Left ventricle myocardium inferior (tissue), 1 donor: ENCODE measurements around the gene UBL3. TPM values are rescaled to one million over a fixed set of nuclear protein-coding genes. Genes with fewer than 3 reads are reported as not detected.

Source experiments
- DNase-seq: peaks from one replicate; pipeline ENCODE4 v3.0.0-alpha.2; 2020
- H3K27ac ChIP-seq: fragments of 200-600 bp; replicated peaks from 2 replicates; pipeline ENCODE4 v1.8.0; 2021
- H3K27me3 ChIP-seq: fragments of 200-600 bp; 2 replicates; pipeline ENCODE4 v1.8.0; 2021; ENCODE audit warnings: low read depth
- H3K36me3 ChIP-seq: fragments of 200-600 bp; 2 replicates; pipeline ENCODE4 v1.8.0; 2021
- H3K4me1 ChIP-seq: fragments of 200-600 bp; 2 replicates; pipeline ENCODE4 v1.8.0; 2021
- H3K4me3 ChIP-seq: fragments of 200-600 bp; 2 replicates; pipeline ENCODE4 v1.8.0; 2021; ENCODE audit warnings: mild to moderate bottlenecking, moderate library complexity
- H3K9me3 ChIP-seq: fragments of 200-600 bp; replicated peaks from 2 replicates; pipeline ENCODE4 v1.8.0; 2021
- CTCF ChIP-seq: fragments of 200-600 bp; IDR thresholded peaks from 2 replicates; pipeline ENCODE4 v1.8.0; 2021; ENCODE audit warnings: antibody characterized with exemption, mild to moderate bottlenecking, borderline replicate concordance
- intact Hi-C: fragments of 100-400 bp; cut with micrococcal nuclease; formaldehyde crosslinking; loops from one replicate; pipeline ENCODE4 v1.11.0; 2022
- total RNA-seq: library from RNA; stranded (reverse); fragmentation: NEBNext Ultra II Directional; extraction: Animal tissue kit (Norgen Biotek cat#: 25700); gene quantifications from one replicate; pipeline ENCODE4 v1.2.1, GENCODE V29; 2021
- donor health status: DM: no; HTN: yes; CAD: no; lungs with severe emphysema.

Gene UBL3
- total RNA-seq, 1 donor from 2014 or later = 25.2 TPM

GRCh38 chr13:29791997-29792780 is 58.2 kb downstream of the UBL3 start:
- peaks cover 16% of the 10 kb centered on the region for H3K4me1 ChIP-seq
- H3K36me3 ChIP-seq = no peaks in the 10 kb centered on the region
- no peak for TF ChIP-seq CTCF
- H3K9me3 ChIP-seq = no peaks in the 10 kb centered on the region
- H3K27ac ChIP-seq = no peak overlapping the region
- DNase-seq = no peak
- intact Hi-C loops = no loop called here
- H3K4me3 ChIP-seq = no peak overlapping the region
- no peaks in the 10 kb centered on the region for H3K27me3 ChIP-seq

GRCh38 chr13:29791508-29791907 is 58.9 kb downstream of the UBL3 start:
- H3K27ac ChIP-seq = no peak overlapping the region
- no peaks in the 10 kb centered on the region for H3K36me3 ChIP-seq
- no peak for TF ChIP-seq CTCF
- intact Hi-C loops = no loop called here
- no peak overlapping the region for H3K4me3 ChIP-seq
- peaks cover 19% of the 10 kb centered on the region for H3K4me1 ChIP-seq
- no peaks in the 10 kb centered on the region for H3K27me3 ChIP-seq
- H3K9me3 ChIP-seq = no peaks in the 10 kb centered on the region
- no peak for DNase-seq

- intact Hi-C loops = no loop called here
These were observed 63.7 kb downstream of the UBL3 start for GRCh38 chr13:29786698-29787097.

GRCh38 chr13:29785978-29786377 is 64.4 kb downstream of the UBL3 start:
- no peak overlapping the region for H3K4me3 ChIP-seq
- intact Hi-C loops = no loop called here
- DNase-seq = no peak
- no peak overlapping the region for H3K27ac ChIP-seq
- H3K4me1 ChIP-seq = peaks cover 32% of the 10 kb centered on the region
- no peak for TF ChIP-seq CTCF
- no peaks in the 10 kb centered on the region for H3K9me3 ChIP-seq
- H3K27me3 ChIP-seq = no peaks in the 10 kb centered on the region
- H3K36me3 ChIP-seq = no peaks in the 10 kb centered on the region

More at GRCh38 chr13:29786698-29787097, 63.7 kb downstream of the UBL3 start:
- Histone ChIP-seq H3K27me3 (no peaks in the 10 kb centered on the region), H3K27ac (no peak overlapping the region), H3K9me3 (no peaks in the 10 kb centered on the region), H3K4me3 (no peak overlapping the region), H3K36me3 (no peaks in the 10 kb centered on the region), H3K4me1 (peaks cover 32% of the 10 kb centered on the region)
- no peak for DNase-seq
- no peak for TF ChIP-seq CTCF

GRCh38 chr13:29782798-29783197 is 67.6 kb downstream of the UBL3 start:
- no peak overlapping the region for H3K27ac ChIP-seq
- H3K9me3 ChIP-seq = no peaks in the 10 kb centered on the region
- intact Hi-C loops = no loop called here
- no peak overlapping the region for H3K4me3 ChIP-seq
- H3K36me3 ChIP-seq = no peaks in the 10 kb centered on the region
- H3K27me3 ChIP-seq = no peaks in the 10 kb centered on the region
- no peak for TF ChIP-seq CTCF
- DNase-seq = no peak
- H3K4me1 ChIP-seq = peaks cover 27% of the 10 kb centered on the region
